Neural cell (in vitro differentiated cells): ENCODE data around the gene NCOR1. TPM values are rescaled to one million over a fixed set of nuclear protein-coding genes. Genes with fewer than 3 reads are reported as not detected.
A peak's percentile ranks its signal among the peaks of the same experiment; 100 is the strongest.

Experiments used
- H2AFZ ChIP-seq: fragments of 200-600, 300-800 bp; sonication (generic), shearing (Covaris generic); 2 replicates; pipeline ENCODE4 v1.6.0; 2014; ENCODE audit warnings: low read depth, mild to moderate bottlenecking, antibody characterized with exemption, low read length, moderate library complexity
- H3F3A ChIP-seq: fragments of 200-600 bp; shearing (Covaris generic); 2 replicates; pipeline ENCODE4 v1.6.1; 2016; ENCODE audit warnings: mild to moderate bottlenecking, moderate library complexity, mixed read lengths, antibody characterized with exemption, low read length; ENCODE audit not compliant: insufficient read depth, poor library complexity, severe bottlenecking
- H3K27ac ChIP-seq: fragments of 200-600, 300-800 bp; sonication (generic), shearing (Covaris generic); 2 replicates; pipeline ENCODE4 v1.5.1; 2014; ENCODE audit warnings: mild to moderate bottlenecking, low read length, moderate library complexity
- H3K27me3 ChIP-seq: fragments of 300-800, 200-600 bp; sonication (generic), shearing (Covaris generic); 2 replicates; pipeline ENCODE4 v1.6.0; 2014; ENCODE audit warnings: mild to moderate bottlenecking, low read depth, low read length, moderate library complexity; ENCODE audit not compliant: insufficient read depth
- H3K36me3 ChIP-seq: fragments of 300-800, 200-600 bp; sonication (generic), shearing (Covaris generic); 2 replicates; pipeline ENCODE4 v1.5.1; 2014; ENCODE audit warnings: mild to moderate bottlenecking, antibody characterized with exemption, low read length, moderate library complexity; ENCODE audit not compliant: insufficient read depth
- H3K4me2 ChIP-seq: fragments of 300-800, 200-600 bp; sonication (generic), shearing (Covaris generic); 2 replicates; pipeline ENCODE4 v1.6.0; 2014; ENCODE audit warnings: mild to moderate bottlenecking, low read length
- H3K4me3 ChIP-seq: fragments of 300-800, 200-600 bp; sonication (generic), shearing (Covaris generic); 2 replicates; pipeline ENCODE4 v1.5.1; 2014; ENCODE audit warnings: mild to moderate bottlenecking, low read length, moderate library complexity
- H3K79me2 ChIP-seq: fragments of 200-600 bp; shearing (Covaris generic); replicated peaks from 2 replicates; pipeline ENCODE4 v1.6.0; 2014; ENCODE audit warnings: mild to moderate bottlenecking, low read length, moderate library complexity; ENCODE audit not compliant: insufficient read depth
- H3K9ac ChIP-seq: fragments of 300-800, 200-600 bp; sonication (generic), shearing (Covaris generic); 2 replicates; pipeline ENCODE4 v1.6.1; 2016; ENCODE audit warnings: mild to moderate bottlenecking, low read length, mixed read lengths
- H3K9me2 ChIP-seq: fragments of 200-600 bp; shearing (Covaris generic); 2 replicates; pipeline ENCODE4 v1.6.1; 2016; ENCODE audit warnings: mild to moderate bottlenecking, low read length, mixed read lengths; ENCODE audit not compliant: insufficient read depth
- H3K9me3 ChIP-seq: fragments of 200-600, 300-800 bp; sonication (generic), shearing (Covaris generic); 2 replicates; pipeline ENCODE4 v1.6.1; 2016; ENCODE audit warnings: mild to moderate bottlenecking, mixed run types, low read length, moderate library complexity, mixed read lengths
- H4K20me1 ChIP-seq: fragments of 200-600 bp; shearing (Covaris generic); 2 replicates; pipeline ENCODE4 v1.6.1; 2016; ENCODE audit warnings: mild to moderate bottlenecking, mixed run types; ENCODE audit not compliant: insufficient read depth
- CTCF ChIP-seq: fragments of 450-650 bp; IDR thresholded peaks from 2 replicates; pipeline ENCODE4 v1.5.1; 2014; ENCODE audit warnings: antibody characterized with exemption, mild to moderate bottlenecking, moderate library complexity; ENCODE audit not compliant: poor library complexity, severe bottlenecking
- EP300 ChIP-seq: fragments of 450-650 bp; conservative IDR thresholded peaks from 2 replicates; pipeline ENCODE4 v1.6.1; 2014; ENCODE audit warnings: antibody characterized with exemption, mild to moderate bottlenecking, moderate library complexity; ENCODE audit not compliant: poor library complexity, severe bottlenecking
- EZH2 ChIP-seq: fragments of 200-600, 300-800 bp; shearing (Covaris generic), sonication (generic); IDR thresholded peaks from 2 replicates; pipeline ENCODE4 v1.6.1; 2014; ENCODE audit warnings: antibody characterized with exemption, low read length, borderline replicate concordance, mild to moderate bottlenecking; ENCODE audit not compliant: insufficient read depth, poor library complexity, severe bottlenecking
- MXI1 ChIP-seq: fragments of 450-650 bp; conservative IDR thresholded peaks from 2 replicates; pipeline ENCODE4 v1.6.1; 2014; ENCODE audit warnings: antibody characterized with exemption, mild to moderate bottlenecking; ENCODE audit not compliant: poor library complexity, severe bottlenecking
- POLR2AphosphoS5 ChIP-seq: IDR thresholded peaks from 2 replicates; pipeline ENCODE4 v1.6.1; 2012
- RAD21 ChIP-seq: fragments of 450-650 bp; conservative IDR thresholded peaks from 2 replicates; pipeline ENCODE4 v1.6.1; 2014; ENCODE audit warnings: antibody characterized with exemption, mild to moderate bottlenecking, moderate library complexity
- REST ChIP-seq: IDR thresholded peaks from 2 replicates; pipeline ENCODE4 v1.6.1; 2012; ENCODE audit warnings: borderline replicate concordance
- SMC3 ChIP-seq: fragments of 450-650 bp; conservative IDR thresholded peaks from 2 replicates; pipeline ENCODE4 v1.6.1; 2014; ENCODE audit warnings: antibody characterized with exemption, mild to moderate bottlenecking, moderate library complexity; ENCODE audit not compliant: poor library complexity
- TAF1 ChIP-seq: IDR thresholded peaks from 2 replicates; pipeline ENCODE4 v1.6.1; 2012; ENCODE audit warnings: low read depth
- polyA plus RNA-seq: library from polyadenylated mRNA; depleted of rRNA; stranded (reverse); fragments of >200 nt; gene quantifications from 2 replicates; pipeline ENCODE4 v1.2.3, GENCODE V29; 2014

Gene NCOR1
- polyA plus RNA-seq, 1 donor from 2014 or later = 26.9 TPM

- H3K9ac ChIP-seq = no peak overlapping the region
- no peak overlapping the region for H2AFZ ChIP-seq
- H3K4me3 ChIP-seq = peak overlapping the region; percentile 94
- H3K9me2 ChIP-seq = no peaks in the 10 kb centered on the region
- no peak for TF ChIP-seq MXI1
- TF ChIP-seq TAF1 = no peak
- no peak for TF ChIP-seq SMC3
- no peak for TF ChIP-seq EZH2
- no peak for TF ChIP-seq CTCF
- no peak for TF ChIP-seq RAD21
- TF ChIP-seq REST = no peak
- no peak for TF ChIP-seq EP300
- peaks cover 16% of the 10 kb centered on the region for H3K36me3 ChIP-seq
- peaks cover 19% of the 10 kb centered on the region for H3K79me2 ChIP-seq
- no peaks in the 10 kb centered on the region for H3F3A ChIP-seq
- no peak overlapping the region for H3K27ac ChIP-seq
- no peaks in the 10 kb centered on the region for H3K27me3 ChIP-seq
- H4K20me1 ChIP-seq = no peaks in the 10 kb centered on the region
- no peak overlapping the region for H3K4me2 ChIP-seq
- no peaks in the 10 kb centered on the region for H3K9me3 ChIP-seq
These were observed 217.2 kb downstream of the NCOR1 start for GRCh38 chr17:15998031-15998562.

GRCh38 chr17:15996322-15996721, 219.0 kb downstream of the NCOR1 start:
- peaks cover 9% of the 10 kb centered on the region for H3K79me2 ChIP-seq
- H3K9ac ChIP-seq = no peak overlapping the region
- no peak overlapping the region for H2AFZ ChIP-seq
- H3K9me2 ChIP-seq = no peaks in the 10 kb centered on the region
- TF ChIP-seq POLR2AphosphoS5 (no peak), CTCF (no peak), SMC3 (no peak), TAF1 (no peak), EP300 (no peak), MXI1 (no peak), RAD21 (no peak), REST (no peak)
- no peaks in the 10 kb centered on the region for H3F3A ChIP-seq
- no peaks in the 10 kb centered on the region for H3K9me3 ChIP-seq
- no peak overlapping the region for H3K4me3 ChIP-seq
- H3K27ac ChIP-seq = no peak overlapping the region
- H4K20me1 ChIP-seq = no peaks in the 10 kb centered on the region
- H3K36me3 ChIP-seq = no peaks in the 10 kb centered on the region
- no peaks in the 10 kb centered on the region for H3K27me3 ChIP-seq
- H3K4me2 ChIP-seq = no peak overlapping the region
